Trophoblast cell (in vitro differentiated cells and primary cell): ENCODE data around the gene SYT13.

Source experiments
- DNase-seq, 2 donors: peaks; one replicate each; pipeline ENCODE4 v3.0.0-alpha.2; 2016
- H2AFZ ChIP-seq: 2 replicates; pipeline ENCODE4 v1.6.1; 2013; ENCODE audit warnings: low read length, moderate library complexity, mild to moderate bottlenecking; ENCODE audit not compliant: insufficient read depth, poor library complexity
- H2AK5ac ChIP-seq: 2 replicates; pipeline ENCODE4 v1.6.1; 2013; ENCODE audit warnings: mild to moderate bottlenecking, low read length
- H2BK120ac ChIP-seq: 2 replicates; pipeline ENCODE4 v1.6.1; 2013; ENCODE audit warnings: low read length, mild to moderate bottlenecking, moderate library complexity; ENCODE audit not compliant: insufficient read depth, poor library complexity
- H2BK12ac ChIP-seq: 2 replicates; pipeline ENCODE4 v1.6.1; 2013; ENCODE audit warnings: mild to moderate bottlenecking, low read length, moderate library complexity
- H2BK5ac ChIP-seq: 2 replicates; pipeline ENCODE4 v1.6.1; 2013; ENCODE audit warnings: low read length, low read depth, moderate library complexity, mild to moderate bottlenecking; ENCODE audit not compliant: poor library complexity
- H3K14ac ChIP-seq: 2 replicates; pipeline ENCODE4 v1.6.1; 2013; ENCODE audit warnings: mild to moderate bottlenecking, low read length
- H3K18ac ChIP-seq: 2 replicates; pipeline ENCODE4 v1.6.1; 2013; ENCODE audit warnings: mild to moderate bottlenecking, low read length
- H3K23ac ChIP-seq: 2 replicates; pipeline ENCODE4 v1.6.1; 2013; ENCODE audit warnings: low read length
- H3K27ac ChIP-seq: 2 replicates; pipeline ENCODE4 v1.5.1; 2013; ENCODE audit warnings: low read depth, mild to moderate bottlenecking, inconsistent platforms, low read length, moderate library complexity
- H3K27me3 ChIP-seq: 2 replicates; pipeline ENCODE4 v1.6.1; 2013; ENCODE audit warnings: inconsistent platforms, mild to moderate bottlenecking, low read length, moderate library complexity; ENCODE audit not compliant: insufficient read depth
- H3K36me3 ChIP-seq, 2 experiments: 1 replicate in 1 of 2; 2 replicates in 1 of 2; pipeline ENCODE4 v1.6.1; 2013; ENCODE audit warnings: low read length in 2 of 2, mild to moderate bottlenecking in 2 of 2, moderate library complexity in 1 of 2; ENCODE audit not compliant: insufficient read depth in 2 of 2, control insufficient read depth in 1 of 2
- H3K4ac ChIP-seq: 2 replicates; pipeline ENCODE4 v1.6.1; 2013; ENCODE audit warnings: low read depth, mild to moderate bottlenecking, low read length, moderate library complexity
- H3K4me1 ChIP-seq, 2 experiments: 1 replicate in 1 of 2; 2 replicates in 1 of 2; pipeline ENCODE4 v1.6.1; 2013; ENCODE audit warnings: low read length in 2 of 2, mild to moderate bottlenecking in 2 of 2, moderate library complexity in 1 of 2; ENCODE audit not compliant: insufficient read depth in 2 of 2, control insufficient read depth in 1 of 2
- H3K4me2 ChIP-seq: 2 replicates; pipeline ENCODE4 v1.6.1; 2013; ENCODE audit warnings: inconsistent platforms, mild to moderate bottlenecking, low read length, moderate library complexity
- H3K4me3 ChIP-seq: 2 replicates; pipeline ENCODE4 v1.5.1; 2013; ENCODE audit warnings: mild to moderate bottlenecking, low read depth, low read length, inconsistent platforms
- H3K79me1 ChIP-seq: one replicate; pipeline ENCODE4 v1.6.1; 2013; ENCODE audit warnings: low read length
- H3K79me2 ChIP-seq: 2 replicates; pipeline ENCODE4 v1.6.1; 2013; ENCODE audit warnings: low read length, mild to moderate bottlenecking; ENCODE audit not compliant: control insufficient read depth, insufficient read depth, poor library complexity
- H3K9ac ChIP-seq: 2 replicates; pipeline ENCODE4 v1.6.1; 2013; ENCODE audit warnings: mild to moderate bottlenecking, low read length
- H3K9me3 ChIP-seq: 2 replicates; pipeline ENCODE4 v1.6.1; 2013; ENCODE audit warnings: low read depth, mild to moderate bottlenecking, control low read depth, inconsistent platforms, low read length; ENCODE audit not compliant: insufficient read depth
- H4K12ac ChIP-seq: 2 replicates; pipeline ENCODE4 v1.6.1; 2013; ENCODE audit warnings: low read depth, mild to moderate bottlenecking, low read length, moderate library complexity
- H4K8ac ChIP-seq: 2 replicates; pipeline ENCODE4 v1.6.1; 2013; ENCODE audit warnings: low read depth, mild to moderate bottlenecking, low read length, moderate library complexity
- H4K91ac ChIP-seq: one replicate; pipeline ENCODE4 v1.6.1; 2013; ENCODE audit warnings: low read depth, mild to moderate bottlenecking, low read length, moderate library complexity
- WGBS: extraction: QIAGEN DNeasy Blood & Tissue Kit; methylation state at CpG from one replicate; pipeline ENCODE4 v1.1.7; 2013; ENCODE audit warnings: missing lambda C conversion rate; ENCODE audit not compliant: insufficient read length, insufficient coverage; ENCODE audit errors: extremely low coverage; 5-methylcytosine and 5-hydroxymethylcytosine counted together

The SYT13 gene

GRCh38 chr11:45193695-45194094 lies 92.4 kb downstream of the SYT13 start:
- no peak overlapping the region for H3K4me3 ChIP-seq
- WGBS: no CpG with 5 or more reads among the region's 6 CpGs

More at GRCh38 chr11:45193695-45194094, 92.4 kb downstream of the SYT13 start:
- no peaks in the 10 kb centered on the region for H3K79me1 ChIP-seq
- H2AK5ac ChIP-seq: no peak overlapping the region
- no peak overlapping the region for H3K18ac ChIP-seq
- no peak overlapping the region for H3K14ac ChIP-seq
- H3K4ac ChIP-seq: no peak overlapping the region
- no peaks in the 10 kb centered on the region for H3K79me2 ChIP-seq
- no peak for DNase-seq
- H4K12ac ChIP-seq: no peak overlapping the region
- H3K4me2 ChIP-seq: no peak overlapping the region
- no peaks in the 10 kb centered on the region for H3K36me3 ChIP-seq
- H3K9me3 ChIP-seq: peaks cover 2% of the 10 kb centered on the region
- no peak overlapping the region for H3K23ac ChIP-seq
- H2BK12ac ChIP-seq: no peak overlapping the region
- no peaks in the 10 kb centered on the region for H3K27me3 ChIP-seq
- no peak overlapping the region for H3K9ac ChIP-seq
- H2BK120ac ChIP-seq: no peak overlapping the region
- no peaks in the 10 kb centered on the region for H3K4me1 ChIP-seq
- no peak overlapping the region for H2BK5ac ChIP-seq
- no peak overlapping the region for H4K8ac ChIP-seq
- H4K91ac ChIP-seq: no peak overlapping the region
- no peak overlapping the region for H3K27ac ChIP-seq
- no peak overlapping the region for H2AFZ ChIP-seq
